Activated CD8-positive, alpha-beta memory T cell treated with anti-CD3 and anti-CD28 coated beads for 4 hours (primary cell): ENCODE results near the gene FHOD3.
A peak's percentile ranks its signal among the peaks of the same experiment; 100 is the strongest.

Experiments
- DNase-seq, 2 donors: peaks; one replicate each; pipeline ENCODE4 v3.0.0-alpha.2; 2020; ENCODE audit warnings: low read depth in 2 of 2

Gene FHOD3

DNA sequence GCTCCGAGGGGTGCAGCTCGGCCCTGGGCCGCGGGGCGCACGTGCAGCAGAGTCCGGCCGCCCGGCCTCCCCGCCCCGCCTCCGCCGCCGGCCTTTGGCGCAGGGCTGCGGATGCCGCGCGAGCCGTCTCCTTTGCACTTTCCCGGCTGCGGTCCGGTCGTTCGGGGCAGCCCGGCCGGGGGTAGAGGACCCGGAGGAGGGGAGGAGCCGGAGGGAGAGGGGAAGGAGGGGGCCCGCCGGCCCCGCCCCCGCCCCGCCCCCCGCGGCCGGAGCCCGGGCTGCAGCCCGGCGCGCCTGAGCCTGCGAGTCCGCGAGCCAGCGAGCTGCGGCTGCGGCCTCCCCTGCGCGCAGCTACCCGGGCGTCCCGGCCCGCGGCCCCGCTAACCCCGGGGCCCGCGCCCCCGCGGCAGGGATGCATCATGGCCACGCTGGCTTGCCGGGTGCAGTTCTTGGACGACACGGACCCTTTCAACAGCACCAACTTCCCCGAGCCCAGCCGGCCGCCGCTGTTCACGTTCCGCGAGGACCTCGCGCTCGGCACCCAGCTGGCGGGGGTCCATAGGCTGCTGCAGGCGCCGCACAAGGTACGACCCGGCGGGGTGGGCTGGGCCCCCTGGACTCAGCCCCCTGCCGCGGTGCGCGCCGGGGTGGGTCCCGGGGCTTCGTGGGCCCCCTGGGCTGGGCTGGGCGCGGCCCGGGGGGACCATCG, at the start of gene FHOD3:
Gene FHOD3, plus strand, starts transcription at position 297 of the 709 bp plus-strand sequence. Its CDS starts 123 bp downstream, at position 420.
- no peak for DNase-seq

DNA sequence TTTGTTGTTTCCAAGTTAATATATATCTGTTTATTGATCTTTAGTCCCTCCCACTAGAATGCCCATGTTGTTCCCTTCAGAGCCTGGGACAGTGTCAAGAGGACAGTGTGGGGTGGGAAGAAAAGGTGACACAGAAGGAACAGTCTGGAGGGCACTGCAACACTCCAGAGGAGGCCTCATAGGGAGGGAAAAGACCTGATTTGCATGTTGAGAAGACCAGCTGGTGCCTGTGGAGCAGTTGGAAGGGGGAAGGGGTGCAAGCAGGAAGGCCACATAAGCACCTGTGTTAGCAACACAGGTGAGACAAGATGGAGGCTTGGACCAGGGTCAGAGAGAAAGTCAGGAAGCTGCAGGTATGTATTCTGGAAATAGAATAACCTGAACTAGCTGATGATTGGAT, 48.1 kb upstream of the FHOD3 start:
- DNase-seq = no peak

DNA sequence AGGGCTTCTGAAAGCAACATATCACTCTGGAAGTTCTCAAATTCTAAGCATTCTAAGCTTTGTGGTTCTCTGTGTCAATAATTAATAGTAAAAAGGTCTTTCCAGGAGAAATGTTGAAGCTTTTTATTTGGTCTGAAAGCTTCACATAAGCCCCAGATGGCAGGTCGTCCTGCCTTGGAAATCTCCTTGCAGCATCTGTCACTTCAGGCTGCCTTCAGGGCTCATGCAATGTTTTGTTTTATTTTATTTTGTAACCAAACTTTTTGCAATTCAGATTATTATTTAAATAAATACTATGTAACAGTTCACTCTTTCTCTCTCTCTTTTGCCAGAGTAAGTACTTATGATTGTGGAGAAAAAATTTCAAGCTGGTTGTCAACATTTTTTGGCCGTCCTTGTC, 46.7 kb upstream of the FHOD3 start:
- DNase-seq = no peak

- no peak for DNase-seq
These were observed 42.3 kb upstream of the FHOD3 start for GRCh38 chr18:36255072-36255698.

DNA sequence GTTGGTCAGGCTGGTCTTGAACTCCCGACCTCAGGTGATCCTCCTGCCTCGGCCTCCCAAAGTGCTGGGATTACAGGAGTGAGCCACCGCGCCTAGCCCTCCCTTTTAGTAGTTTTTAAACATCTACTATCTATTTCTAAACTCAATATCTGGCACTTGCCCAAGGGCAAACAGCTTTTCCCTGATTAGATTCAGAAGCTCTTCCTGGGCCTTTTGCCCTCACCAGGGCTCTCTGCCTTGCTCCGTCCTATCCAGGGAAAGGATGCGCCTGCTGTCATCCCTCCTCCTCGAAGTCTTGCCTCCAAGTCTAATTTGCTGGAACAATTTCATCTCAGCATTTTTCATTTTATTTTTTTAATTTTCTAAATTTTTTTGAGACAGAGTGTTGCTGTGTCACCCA, 41.4 kb upstream of the FHOD3 start:
- no peak for DNase-seq

GRCh38 chr18:36262971-36263370, 34.5 kb upstream of the FHOD3 start:
- DNase-seq = no peak

- no peak for DNase-seq
These were observed 33.2 kb upstream of the FHOD3 start for GRCh38 chr18:36264283-36264682.

- DNase-seq = no peak
These were observed 32.5 kb upstream of the FHOD3 start for GRCh38 chr18:36265015-36265414.

GRCh38 chr18:36269157-36269556, 28.4 kb upstream of the FHOD3 start:
- DNase-seq = no peak

DNA sequence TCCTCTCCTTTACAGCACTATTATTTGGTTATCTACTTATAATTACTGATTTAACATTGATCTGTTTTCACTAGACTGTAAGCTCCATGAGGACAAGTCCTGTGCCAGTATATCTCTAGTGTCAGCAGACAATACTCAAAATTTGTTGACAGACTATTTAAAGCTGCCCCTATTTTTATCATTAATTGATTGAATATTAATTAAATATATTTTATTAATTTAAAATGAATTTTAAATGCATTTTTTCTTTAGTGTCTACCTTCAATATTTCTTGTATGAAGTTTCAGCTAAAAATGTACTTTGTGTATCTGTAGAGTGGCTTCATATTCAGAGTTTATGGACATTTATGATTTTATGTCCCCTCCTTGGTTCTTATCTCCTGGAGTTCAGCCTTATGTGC, 26.4 kb upstream of the FHOD3 start:
- DNase-seq = no peak

GRCh38 chr18:36273347-36273746, 24.2 kb upstream of the FHOD3 start:
- DNase-seq = no peak

DNA sequence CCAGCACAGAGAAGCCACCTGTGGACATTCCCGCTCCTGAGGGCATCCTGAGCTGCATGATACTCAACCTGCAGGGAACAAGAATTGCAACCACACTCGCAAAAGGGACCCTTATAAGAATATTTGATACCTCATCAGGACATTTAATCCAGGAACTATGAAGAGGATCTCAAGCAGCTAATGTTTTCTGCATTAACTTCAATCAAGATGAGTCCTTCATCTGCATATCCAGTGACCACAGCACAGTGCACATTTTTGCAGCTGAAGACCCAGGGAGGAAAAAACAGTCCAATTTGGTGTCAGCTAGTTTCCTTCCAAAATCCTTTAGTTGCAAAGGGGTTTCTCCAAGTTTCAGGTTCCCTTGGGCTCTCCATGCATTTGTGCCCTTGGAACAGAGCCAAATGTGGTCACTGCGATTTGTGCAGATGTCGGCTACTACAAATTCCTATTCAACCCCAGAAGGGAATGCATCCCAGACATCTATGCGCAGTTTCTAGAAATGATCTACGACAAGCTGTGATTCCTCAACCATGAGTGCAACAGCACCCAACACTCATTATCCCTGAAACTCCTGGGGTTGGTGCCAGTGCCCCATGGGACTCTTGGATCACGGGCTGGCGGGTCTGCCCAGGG, 23.3 kb upstream of the FHOD3 start:
- DNase-seq = no peak

- DNase-seq = no peak
These were observed 22.0 kb upstream of the FHOD3 start for GRCh38 chr18:36275561-36275960.

- DNase-seq = no peak
These were observed 18.5 kb upstream of the FHOD3 start for GRCh38 chr18:36279001-36279400.

DNA sequence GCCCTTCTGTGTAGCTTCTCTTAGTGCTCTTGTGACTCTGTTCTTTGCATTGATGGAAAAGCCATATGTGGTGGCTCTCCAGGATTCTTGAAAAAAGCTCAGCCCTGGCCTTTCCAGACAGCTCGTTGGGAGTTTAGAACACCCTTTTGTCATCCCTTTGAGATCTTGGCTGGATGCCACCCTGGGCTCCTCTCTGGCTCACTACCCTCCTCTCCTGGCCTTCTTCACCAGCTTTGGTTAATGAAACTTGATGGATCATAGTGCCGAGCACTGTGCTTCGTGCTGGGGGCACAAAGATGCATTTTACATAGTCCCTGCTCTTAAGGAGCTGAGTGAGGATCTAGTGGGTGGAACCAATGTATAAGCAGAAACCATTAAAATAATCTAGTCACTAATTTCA, 15.6 kb upstream of the FHOD3 start:
- no peak for DNase-seq

- DNase-seq = no peak
These were observed 14.1 kb upstream of the FHOD3 start for GRCh38 chr18:36283448-36283847.

- no peak for DNase-seq
These were observed 13.2 kb upstream of the FHOD3 start for GRCh38 chr18:36284268-36284667.

DNA sequence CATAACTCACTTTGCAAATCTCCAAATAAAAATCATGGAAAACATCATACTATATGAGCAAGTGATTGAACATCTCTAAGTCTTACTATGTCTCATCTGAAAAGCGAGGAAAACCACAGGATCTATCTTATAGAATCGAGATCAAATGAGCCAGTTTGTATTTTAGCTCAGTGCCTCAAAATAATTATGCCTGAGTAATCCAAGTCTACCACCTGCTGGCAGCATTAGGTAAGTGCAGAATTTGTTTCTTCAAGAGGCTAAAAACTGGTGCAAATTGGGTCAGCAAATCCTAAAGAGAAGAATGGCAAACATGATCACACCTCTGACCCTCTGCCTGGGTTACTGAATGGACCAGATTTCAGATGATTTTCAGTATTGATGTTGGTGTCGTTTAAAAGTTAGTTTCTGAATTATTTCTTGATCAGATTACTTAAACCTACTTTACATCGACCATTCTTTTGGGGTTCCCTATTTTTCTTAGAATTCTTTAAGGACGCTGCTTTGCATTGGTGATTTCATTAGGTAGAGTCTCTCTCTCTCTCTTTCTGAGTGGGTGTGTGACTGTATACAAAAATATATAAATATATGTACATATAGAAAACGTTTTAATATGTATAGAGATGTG, 12.7 kb upstream of the FHOD3 start:
- peak; percentile 13 to 14 for DNase-seq

DNA sequence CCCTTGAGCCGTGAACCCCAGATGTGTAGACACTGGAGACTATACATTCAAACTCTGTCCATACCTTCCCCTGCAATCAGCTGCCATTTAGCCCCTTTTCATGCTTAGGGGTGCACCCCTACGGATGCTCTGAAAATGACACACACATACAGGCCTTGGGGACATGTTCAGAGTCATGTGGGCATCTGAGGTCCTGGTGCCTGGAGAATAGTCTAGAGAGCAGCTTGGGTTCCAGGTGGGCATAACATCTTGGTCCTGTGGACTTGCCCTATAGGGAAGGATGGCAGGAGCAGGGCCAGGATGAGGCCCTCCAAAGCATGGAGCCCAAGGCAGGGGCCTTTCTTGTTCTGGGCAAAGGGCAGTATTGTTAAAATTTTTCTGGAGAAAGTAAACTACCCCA, 9.9 kb upstream of the FHOD3 start:
- no peak for DNase-seq

DNA sequence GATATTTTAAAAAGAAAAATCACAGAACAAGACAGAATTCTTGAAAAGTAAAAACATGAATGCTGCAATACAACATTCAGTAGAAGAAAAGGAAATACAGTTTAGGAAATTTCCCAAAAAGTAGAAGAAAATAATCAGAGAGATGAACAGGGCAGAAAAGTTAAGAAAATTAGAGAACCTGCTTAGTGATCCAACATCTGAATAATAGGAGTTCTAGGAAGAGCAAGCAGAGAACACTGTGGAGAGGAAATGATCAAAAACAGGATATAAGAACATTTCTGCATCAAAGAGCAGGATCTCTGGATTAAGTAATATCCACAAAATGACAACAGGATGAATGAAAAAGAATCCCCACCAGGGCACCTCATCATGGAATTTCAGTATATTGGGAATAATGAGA, 8.8 kb upstream of the FHOD3 start:
- DNase-seq = no peak

- DNase-seq = no peak
These were observed 3.5 kb upstream of the FHOD3 start for GRCh38 chr18:36294031-36294430.

- no peak for DNase-seq
These were observed 2.3 kb upstream of the FHOD3 start for GRCh38 chr18:36295214-36295613.

- DNase-seq = no peak
These were observed 1.6 kb upstream of the FHOD3 start for GRCh38 chr18:36295880-36296301.
